ENCODE results near the gene CHST11.

The CHST11 gene

DNA sequence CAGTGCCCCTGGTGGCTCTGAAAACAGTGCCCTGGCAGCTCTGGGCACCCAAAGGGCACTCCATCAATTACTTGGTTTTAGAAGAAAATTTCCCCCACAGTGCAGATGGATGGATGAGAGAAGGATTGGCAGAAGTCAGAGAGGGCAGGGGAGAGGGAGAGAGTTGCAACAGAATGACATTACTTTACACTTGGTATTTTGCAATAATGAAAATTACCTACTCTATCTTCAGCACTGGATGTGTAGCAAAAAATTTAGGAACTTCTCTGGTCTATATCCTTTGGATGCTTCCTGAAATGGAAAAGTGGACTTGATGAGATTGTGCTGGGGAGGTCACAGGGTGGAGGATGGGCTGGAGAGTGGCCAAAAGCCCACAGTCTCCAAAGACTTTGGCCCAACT lies 193.2 kb downstream of the CHST11 start:
- H3K27me3 Mint-ChIP-seq = no peaks in the 10 kb centered on the region
- peaks cover 27% of the 10 kb centered on the region for H3K36me3 Mint-ChIP-seq (ENCODE audit: low read depth)
- no peak overlapping the region for H3K27ac Mint-ChIP-seq
- H3K9me3 Mint-ChIP-seq = no peaks in the 10 kb centered on the region
- no peak overlapping the region for H3K4me3 Mint-ChIP-seq
- peaks cover 27% of the 10 kb centered on the region for H3K4me1 Mint-ChIP-seq (ENCODE audit: low read depth)

DNA sequence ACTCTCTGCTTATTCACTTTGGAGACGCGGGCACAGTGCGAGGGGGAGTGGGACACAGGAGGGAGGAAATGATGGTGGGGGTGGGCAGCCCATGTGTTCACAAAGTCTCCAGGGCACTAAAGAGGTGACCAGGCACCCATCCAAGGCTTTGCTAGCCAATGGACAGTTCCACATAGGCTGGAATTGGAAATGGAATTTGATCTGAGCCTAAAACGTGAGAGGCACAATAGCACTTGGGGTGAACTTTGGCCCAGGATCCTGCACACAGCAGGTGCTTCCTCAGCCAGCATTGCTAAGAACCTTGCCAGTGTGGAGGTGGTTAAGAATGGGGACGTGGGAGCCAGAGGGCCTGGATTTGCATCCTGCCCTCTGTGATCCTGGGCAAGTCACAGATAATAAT lies 193.8 kb downstream of the CHST11 start:
- peaks cover 27% of the 10 kb centered on the region for H3K36me3 Mint-ChIP-seq (ENCODE audit: low read depth)
- H3K4me3 Mint-ChIP-seq = no peak overlapping the region
- H3K9me3 Mint-ChIP-seq = no peaks in the 10 kb centered on the region
- no peak overlapping the region for H3K27ac Mint-ChIP-seq
- H3K4me1 Mint-ChIP-seq (ENCODE audit: low read depth) = peaks cover 28% of the 10 kb centered on the region
- H3K27me3 Mint-ChIP-seq = no peaks in the 10 kb centered on the region

DNA sequence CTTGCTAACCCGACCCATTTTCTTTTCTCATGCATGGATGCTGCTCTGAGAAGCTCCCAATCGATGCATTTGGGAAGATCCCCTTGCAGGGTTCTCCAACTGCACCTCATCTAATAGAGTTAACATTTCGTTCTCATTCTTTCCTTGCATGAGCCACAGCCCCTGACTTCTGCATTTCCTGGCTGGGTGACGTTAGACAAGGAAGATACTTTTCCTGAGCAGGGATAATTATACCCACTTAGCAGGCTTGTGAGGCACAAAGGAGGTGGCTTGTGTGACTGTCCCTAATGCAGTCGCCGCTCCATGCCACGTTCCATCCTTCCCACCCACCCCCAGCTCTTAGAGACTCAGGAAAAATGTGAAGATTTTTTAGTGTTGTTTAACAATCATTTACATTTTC lies 195.1 kb downstream of the CHST11 start:
- Mint-ChIP-seq H3K36me3 (ENCODE audit: low read depth) (peaks cover 17% of the 10 kb centered on the region), H3K4me3 (no peak overlapping the region), H3K27me3 (no peaks in the 10 kb centered on the region), H3K4me1 (ENCODE audit: low read depth) (peaks cover 28% of the 10 kb centered on the region), H3K9me3 (no peaks in the 10 kb centered on the region), H3K27ac (no peak overlapping the region)

DNA sequence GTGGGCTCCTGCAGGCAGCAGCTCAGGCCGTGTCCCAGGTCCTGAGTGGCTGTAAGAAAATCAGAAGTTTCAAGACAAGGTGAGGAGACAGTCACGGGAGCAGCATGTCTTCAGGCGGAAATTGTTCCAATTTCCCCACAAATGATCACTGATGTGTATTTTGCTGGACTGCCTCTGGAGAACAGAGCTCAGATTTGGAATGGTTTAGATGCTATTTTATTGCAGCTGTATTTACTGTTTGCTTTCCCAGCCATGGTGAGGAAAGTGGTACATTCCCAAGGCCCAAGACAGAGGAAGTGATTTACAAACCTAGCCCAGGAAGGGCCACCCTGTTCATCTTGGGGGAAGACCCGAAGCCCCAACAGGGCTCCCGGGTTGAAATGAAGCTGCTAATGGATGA lies 195.6 kb downstream of the CHST11 start:
- no peak overlapping the region for H3K27ac Mint-ChIP-seq
- H3K9me3 Mint-ChIP-seq = no peaks in the 10 kb centered on the region
- peaks cover 28% of the 10 kb centered on the region for H3K4me1 Mint-ChIP-seq (ENCODE audit: low read depth)
- peaks cover 15% of the 10 kb centered on the region for H3K36me3 Mint-ChIP-seq (ENCODE audit: low read depth)
- no peak overlapping the region for H3K4me3 Mint-ChIP-seq
- H3K27me3 Mint-ChIP-seq = no peaks in the 10 kb centered on the region

DNA sequence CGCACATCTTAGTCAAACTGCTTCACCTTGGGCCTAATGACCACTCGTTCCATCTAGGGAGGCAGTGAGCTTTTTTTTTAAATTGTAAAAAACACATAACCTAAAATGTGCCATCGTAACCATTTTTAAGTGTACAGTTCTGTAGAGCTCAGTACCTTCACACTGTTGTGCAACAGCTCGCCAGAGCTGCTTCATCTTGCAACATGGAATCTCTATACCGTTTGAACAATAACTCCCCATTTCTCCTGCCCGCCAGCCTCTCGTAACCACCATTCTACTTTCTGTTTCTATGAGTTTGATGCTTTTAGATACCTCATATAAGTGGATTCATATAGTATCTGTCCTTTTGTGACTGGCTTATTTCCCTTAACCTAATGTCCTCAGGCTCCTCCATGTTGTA lies 196.2 kb downstream of the CHST11 start:
- H3K9me3 Mint-ChIP-seq = no peaks in the 10 kb centered on the region
- peaks cover 28% of the 10 kb centered on the region for H3K4me1 Mint-ChIP-seq (ENCODE audit: low read depth)
- no peaks in the 10 kb centered on the region for H3K27me3 Mint-ChIP-seq
- H3K4me3 Mint-ChIP-seq = no peak overlapping the region
- H3K27ac Mint-ChIP-seq = no peak overlapping the region
- peaks cover 10% of the 10 kb centered on the region for H3K36me3 Mint-ChIP-seq (ENCODE audit: low read depth)

DNA sequence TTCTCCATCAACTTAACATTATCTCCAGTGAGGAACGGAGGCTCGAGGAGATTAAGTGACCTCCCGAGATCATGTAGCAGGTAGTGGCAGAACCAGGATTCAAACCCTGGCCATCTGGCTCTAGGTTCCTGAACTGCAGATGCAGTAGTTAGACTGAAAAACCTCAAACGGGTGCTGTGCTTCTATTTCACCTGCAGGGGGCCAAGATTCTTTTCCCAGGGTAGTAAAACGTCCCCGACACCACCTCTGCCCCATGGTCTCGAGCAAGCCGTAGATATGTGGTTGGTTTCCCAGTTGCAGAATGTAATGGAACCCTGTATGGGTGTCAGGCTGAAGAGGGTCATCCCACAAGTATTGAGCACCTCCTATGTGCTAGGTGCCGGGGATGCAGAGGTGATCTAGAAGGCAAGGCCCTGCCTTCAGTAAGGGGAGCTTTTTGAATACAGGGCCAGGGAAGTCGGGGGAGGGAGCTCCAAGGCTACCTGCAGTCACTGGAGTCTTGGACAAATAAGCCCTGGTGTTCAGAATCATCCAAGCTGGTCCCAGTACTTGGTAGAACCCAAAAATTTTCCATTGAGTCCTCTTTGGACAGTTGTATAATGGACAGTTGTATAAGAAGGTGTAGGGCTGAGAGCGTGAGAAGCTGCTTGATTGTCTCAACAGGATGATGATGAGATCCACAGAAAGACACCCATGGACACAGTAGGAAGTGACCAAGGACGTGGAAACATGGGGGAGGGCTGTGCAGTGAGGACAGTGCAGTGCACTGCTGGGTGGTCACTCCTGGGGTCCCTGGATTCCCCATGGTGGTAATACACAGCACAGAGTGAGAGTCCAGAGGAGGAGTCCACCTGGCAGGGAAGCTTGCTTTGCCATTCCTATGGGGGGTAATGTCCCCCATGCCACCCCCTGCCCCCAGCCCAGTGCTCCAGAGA lies 197.2 kb downstream of the CHST11 start:
- no peak overlapping the region for H3K27ac Mint-ChIP-seq
- no peaks in the 10 kb centered on the region for H3K27me3 Mint-ChIP-seq
- H3K9me3 Mint-ChIP-seq = no peaks in the 10 kb centered on the region
- H3K4me3 Mint-ChIP-seq = no peak overlapping the region
- H3K4me1 Mint-ChIP-seq (ENCODE audit: low read depth) = peaks cover 21% of the 10 kb centered on the region
- H3K36me3 Mint-ChIP-seq (ENCODE audit: low read depth) = peaks cover 7% of the 10 kb centered on the region

DNA sequence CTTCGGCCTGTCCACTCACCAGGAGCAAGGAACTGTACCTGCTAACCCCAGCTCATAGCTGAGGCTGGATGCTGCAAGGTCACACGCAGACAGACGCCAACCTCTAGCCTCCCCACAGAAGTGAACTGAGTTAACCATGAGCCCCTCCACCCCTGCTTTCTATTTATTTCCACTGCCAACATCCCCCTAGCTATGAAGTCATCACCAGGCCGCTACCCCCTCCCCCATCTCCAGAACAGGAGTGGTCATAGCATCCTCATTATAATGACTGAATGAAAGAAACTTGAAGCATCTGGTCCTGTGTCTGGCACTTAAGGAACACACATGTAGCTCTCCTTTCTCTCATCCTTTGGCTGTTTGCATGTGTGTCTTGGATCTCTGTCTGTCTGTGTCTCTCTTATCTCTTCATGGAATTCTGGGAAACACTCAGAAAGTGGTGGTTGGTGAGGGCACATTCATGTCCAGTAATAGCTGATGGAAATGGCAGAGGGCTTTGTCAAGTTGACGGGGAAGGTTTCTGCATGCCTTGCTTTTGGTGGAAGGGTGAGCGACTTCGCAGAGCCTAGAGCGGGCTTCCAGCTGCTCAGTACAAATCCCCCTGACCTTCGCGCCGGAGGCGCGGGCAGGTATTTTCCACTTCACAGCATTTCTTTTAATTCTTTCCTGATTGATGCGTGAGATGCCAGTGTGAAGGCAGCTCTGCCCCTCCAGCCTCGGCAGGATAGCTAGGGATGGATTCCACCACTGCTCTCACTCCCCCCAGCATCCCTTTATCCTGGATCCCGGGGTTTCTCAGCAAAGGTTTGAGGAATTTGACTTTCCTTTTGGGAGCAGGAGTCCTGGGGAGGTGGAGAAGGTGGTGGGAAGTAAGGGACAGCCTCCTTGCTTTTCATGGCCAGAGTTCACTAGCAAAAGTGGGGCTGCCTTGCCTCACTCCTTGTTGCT lies 198.2 kb downstream of the CHST11 start:
- H3K9me3 Mint-ChIP-seq = no peaks in the 10 kb centered on the region
- no peak overlapping the region for H3K27ac Mint-ChIP-seq
- H3K4me3 Mint-ChIP-seq = no peak overlapping the region
- H3K27me3 Mint-ChIP-seq = no peaks in the 10 kb centered on the region
- H3K4me1 Mint-ChIP-seq (ENCODE audit: low read depth) = peaks cover 21% of the 10 kb centered on the region
- H3K36me3 Mint-ChIP-seq (ENCODE audit: low read depth) = peaks cover 7% of the 10 kb centered on the region

DNA sequence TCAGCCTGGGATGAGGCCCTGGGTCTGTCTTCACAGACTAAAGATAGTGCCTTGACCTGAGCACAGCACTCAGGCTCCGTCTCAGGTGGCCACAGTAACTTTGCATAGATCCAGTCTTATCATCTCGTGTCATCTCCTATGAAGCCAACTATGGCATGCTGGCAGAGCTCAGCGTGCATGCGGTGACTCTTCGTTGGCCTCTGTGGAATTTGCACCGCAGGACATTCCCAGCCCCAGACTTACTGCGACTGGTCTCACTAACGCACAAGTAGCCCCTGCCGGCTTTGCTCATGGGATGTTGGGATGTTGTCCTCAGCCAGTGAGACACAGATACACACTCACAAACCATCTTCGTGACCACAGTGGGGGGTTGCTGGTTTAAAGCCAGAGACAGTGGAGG lies 199.6 kb downstream of the CHST11 start:
- peaks cover 7% of the 10 kb centered on the region for H3K36me3 Mint-ChIP-seq (ENCODE audit: low read depth)
- H3K27me3 Mint-ChIP-seq = no peaks in the 10 kb centered on the region
- peaks cover 21% of the 10 kb centered on the region for H3K4me1 Mint-ChIP-seq (ENCODE audit: low read depth)
- H3K27ac Mint-ChIP-seq = peak overlapping the region; percentile 32
- no peak overlapping the region for H3K4me3 Mint-ChIP-seq
- no peaks in the 10 kb centered on the region for H3K9me3 Mint-ChIP-seq

DNA sequence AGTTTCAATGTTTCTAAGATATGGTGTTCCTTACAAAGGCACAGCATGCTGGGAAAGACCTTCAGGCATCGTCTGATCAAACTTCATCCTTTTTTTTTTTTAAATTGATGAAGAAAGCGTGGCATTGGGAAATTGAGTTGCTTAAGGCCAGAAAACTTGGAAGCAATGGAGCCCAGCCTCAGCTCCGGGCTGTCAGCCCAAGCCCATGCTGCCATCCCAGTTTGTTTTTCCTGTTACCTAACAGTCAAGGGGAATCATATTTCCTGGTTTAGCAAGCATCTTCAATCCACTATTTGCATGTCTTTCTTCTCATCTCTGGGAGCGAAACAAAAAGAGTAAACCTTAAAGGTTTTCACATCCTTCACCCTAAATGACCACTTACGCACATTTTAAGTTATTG lies 200.2 kb downstream of the CHST11 start:
- H3K36me3 Mint-ChIP-seq (ENCODE audit: low read depth) = peaks cover 3% of the 10 kb centered on the region
- H3K27ac Mint-ChIP-seq = no peak overlapping the region
- H3K4me1 Mint-ChIP-seq (ENCODE audit: low read depth) = peaks cover 26% of the 10 kb centered on the region
- H3K4me3 Mint-ChIP-seq = no peak overlapping the region
- H3K27me3 Mint-ChIP-seq = no peaks in the 10 kb centered on the region
- no peaks in the 10 kb centered on the region for H3K9me3 Mint-ChIP-seq

DNA sequence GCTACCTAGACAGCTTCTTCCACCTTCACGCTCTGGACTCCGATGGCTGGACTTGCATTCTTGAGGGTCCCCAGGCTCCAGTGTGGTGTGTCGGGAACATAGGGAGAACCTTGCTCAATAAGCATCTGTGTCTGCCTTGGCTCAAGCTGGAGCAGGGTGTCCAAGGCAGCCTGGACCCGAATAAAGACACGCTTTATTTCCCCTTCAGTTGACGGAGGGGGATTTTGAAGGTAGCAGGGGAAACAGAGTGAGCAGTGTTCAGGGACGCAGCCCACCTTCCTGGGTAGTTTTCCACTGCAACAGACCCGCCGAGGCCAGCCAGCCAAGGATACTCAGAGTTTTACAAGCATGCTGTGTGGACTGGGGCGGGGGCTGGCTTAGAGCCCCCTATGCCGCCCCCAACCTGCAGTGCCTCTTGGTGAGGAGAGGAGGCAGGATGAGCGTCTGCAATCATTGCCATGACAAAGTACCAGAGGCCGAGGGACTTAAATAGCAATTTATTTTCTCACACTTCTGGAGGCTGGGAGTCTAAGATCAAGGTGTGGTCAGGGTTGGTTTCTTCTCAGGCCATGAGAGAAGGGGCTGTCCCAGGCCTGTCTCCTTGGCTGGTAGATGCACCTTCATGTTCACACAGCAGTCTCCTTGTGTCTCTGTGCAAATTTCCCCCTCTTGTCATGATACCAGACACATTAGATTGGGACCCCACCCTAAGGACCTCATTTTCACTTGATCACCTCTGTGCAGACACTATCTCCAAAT lies 201.2 kb downstream of the CHST11 start:
- H3K27ac Mint-ChIP-seq = no peak overlapping the region
- no peak overlapping the region for H3K4me3 Mint-ChIP-seq
- peaks cover 31% of the 10 kb centered on the region for H3K4me1 Mint-ChIP-seq (ENCODE audit: low read depth)

DNA sequence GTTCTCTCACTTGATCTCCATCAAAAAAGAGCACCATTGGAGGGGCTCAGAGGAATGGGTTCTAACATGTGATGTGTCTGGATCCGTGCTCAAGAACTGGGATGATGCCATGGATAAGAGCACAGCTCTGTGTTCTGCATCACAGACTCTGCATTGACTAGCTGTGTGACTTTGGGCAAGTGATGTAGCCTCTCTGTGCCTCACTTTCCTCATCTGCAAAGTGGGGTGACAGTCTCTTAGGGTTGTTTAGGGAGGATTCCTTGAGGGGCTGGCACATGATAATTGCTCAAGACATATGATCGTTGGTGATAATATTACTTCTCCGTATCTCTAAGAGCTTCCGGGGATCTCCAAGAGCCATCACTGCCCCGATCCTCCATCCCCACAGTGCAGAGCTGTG lies 202.3 kb downstream of the CHST11 start:
- Mint-ChIP-seq H3K4me1 (ENCODE audit: low read depth) (peaks cover 24% of the 10 kb centered on the region), H3K36me3 (ENCODE audit: low read depth) (peaks cover 4% of the 10 kb centered on the region), H3K27ac (no peak overlapping the region)

More for the DNA sequence above, 201.2 kb downstream of the CHST11 start:
- H3K9me3 Mint-ChIP-seq = no peaks in the 10 kb centered on the region
- peaks cover 4% of the 10 kb centered on the region for H3K36me3 Mint-ChIP-seq (ENCODE audit: low read depth)
- H3K27me3 Mint-ChIP-seq = no peaks in the 10 kb centered on the region

DNA sequence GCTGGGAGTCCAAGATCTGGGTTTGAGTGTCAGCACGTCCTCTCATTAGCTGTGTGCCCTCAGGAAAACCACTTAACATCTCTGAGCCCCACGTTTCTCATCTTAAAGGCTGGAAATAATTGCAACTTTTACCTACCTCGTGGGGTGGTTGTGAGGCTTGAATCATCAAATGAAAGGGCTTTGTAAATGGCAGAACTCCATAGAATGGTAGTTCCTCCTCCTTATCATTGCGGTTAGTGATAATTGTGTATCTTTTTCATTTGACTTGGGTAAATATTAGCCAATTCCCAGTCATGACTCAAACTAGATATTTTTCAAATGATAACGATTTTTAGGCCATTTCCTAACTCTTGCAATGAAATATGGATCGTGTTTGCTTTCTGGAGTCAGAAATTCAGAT lies 205.5 kb downstream of the CHST11 start:
- Mint-ChIP-seq H3K27me3 (no peaks in the 10 kb centered on the region), H3K27ac (peak overlapping the region; percentile 57), H3K36me3 (ENCODE audit: low read depth) (peaks cover 8% of the 10 kb centered on the region), H3K9me3 (no peaks in the 10 kb centered on the region), H3K4me3 (no peak overlapping the region), H3K4me1 (ENCODE audit: low read depth) (peaks cover 25% of the 10 kb centered on the region)

More for the DNA sequence above, 202.3 kb downstream of the CHST11 start:
- H3K4me3 Mint-ChIP-seq = no peak overlapping the region
- no peaks in the 10 kb centered on the region for H3K27me3 Mint-ChIP-seq
- H3K9me3 Mint-ChIP-seq = no peaks in the 10 kb centered on the region

DNA sequence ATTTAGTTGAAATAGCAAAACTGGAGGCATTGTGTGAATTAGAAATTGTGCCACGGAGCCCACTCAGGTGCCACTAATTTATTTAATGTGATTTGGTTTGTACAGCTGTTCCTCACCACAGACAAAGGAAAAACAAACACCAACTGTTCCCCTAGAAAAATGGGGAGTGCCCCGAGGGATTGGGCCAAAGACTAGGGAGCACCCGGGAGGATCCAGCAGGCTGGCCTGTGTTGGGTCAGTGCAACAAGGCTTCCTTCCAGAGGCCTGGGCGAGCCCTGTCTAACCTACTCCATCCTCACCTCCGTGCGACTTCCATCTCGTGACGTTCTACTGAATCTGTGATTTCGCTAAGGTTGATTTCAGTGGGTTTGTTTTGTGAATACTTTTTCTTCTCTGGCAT lies 206.2 kb downstream of the CHST11 start:
- Mint-ChIP-seq H3K9me3 (no peaks in the 10 kb centered on the region), H3K27ac (no peak overlapping the region), H3K4me3 (no peak overlapping the region), H3K27me3 (no peaks in the 10 kb centered on the region), H3K36me3 (ENCODE audit: low read depth) (peaks cover 8% of the 10 kb centered on the region), H3K4me1 (ENCODE audit: low read depth) (peaks cover 27% of the 10 kb centered on the region)

DNA sequence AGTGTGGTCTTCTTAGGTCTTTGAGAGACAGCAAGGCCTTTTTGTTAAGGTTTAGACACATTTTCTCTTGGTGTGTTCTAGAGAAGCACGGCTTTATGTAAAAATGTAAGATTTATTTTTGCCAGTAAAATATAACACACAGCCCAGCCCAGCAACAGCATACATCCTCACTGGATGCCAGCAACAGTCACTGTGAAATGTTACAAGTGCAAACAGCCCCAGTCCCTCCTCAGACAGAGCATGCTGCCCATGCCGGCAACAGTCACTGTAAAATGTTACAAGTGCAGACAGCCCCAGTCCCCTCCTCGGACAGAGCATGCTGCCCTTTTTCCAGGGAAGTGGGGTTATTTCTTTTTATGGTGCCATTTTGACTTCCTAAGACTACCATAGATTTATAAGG lies 207.6 kb downstream of the CHST11 start:
- Mint-ChIP-seq H3K36me3 (ENCODE audit: low read depth) (peaks cover 8% of the 10 kb centered on the region), H3K27me3 (no peaks in the 10 kb centered on the region), H3K9me3 (no peaks in the 10 kb centered on the region), H3K4me1 (ENCODE audit: low read depth) (peaks cover 42% of the 10 kb centered on the region), H3K4me3 (no peak overlapping the region), H3K27ac (no peak overlapping the region)
